Measurements from ENCODE around the gene COL4A3.

DNA sequence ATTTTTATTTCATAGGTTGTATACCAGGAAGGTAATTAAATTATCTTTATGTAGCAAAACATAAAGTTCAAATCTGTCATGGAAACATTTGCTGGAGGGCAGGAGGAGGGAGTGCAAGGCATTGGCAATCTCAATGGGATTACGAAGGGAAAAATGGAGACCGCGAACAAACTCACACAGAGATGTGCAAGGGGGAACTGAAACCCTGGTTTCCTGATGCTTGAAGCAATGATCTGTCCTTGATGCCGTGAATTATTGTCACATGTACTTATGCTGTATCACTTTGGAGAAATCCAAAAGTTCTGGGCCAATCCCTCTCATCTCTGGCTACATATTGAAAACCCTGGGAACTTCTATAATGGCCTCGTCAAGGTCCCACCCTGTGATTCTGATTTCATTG, 95.6 kb downstream of the COL4A3 start:
- TF ChIP-seq, protein P1, sequence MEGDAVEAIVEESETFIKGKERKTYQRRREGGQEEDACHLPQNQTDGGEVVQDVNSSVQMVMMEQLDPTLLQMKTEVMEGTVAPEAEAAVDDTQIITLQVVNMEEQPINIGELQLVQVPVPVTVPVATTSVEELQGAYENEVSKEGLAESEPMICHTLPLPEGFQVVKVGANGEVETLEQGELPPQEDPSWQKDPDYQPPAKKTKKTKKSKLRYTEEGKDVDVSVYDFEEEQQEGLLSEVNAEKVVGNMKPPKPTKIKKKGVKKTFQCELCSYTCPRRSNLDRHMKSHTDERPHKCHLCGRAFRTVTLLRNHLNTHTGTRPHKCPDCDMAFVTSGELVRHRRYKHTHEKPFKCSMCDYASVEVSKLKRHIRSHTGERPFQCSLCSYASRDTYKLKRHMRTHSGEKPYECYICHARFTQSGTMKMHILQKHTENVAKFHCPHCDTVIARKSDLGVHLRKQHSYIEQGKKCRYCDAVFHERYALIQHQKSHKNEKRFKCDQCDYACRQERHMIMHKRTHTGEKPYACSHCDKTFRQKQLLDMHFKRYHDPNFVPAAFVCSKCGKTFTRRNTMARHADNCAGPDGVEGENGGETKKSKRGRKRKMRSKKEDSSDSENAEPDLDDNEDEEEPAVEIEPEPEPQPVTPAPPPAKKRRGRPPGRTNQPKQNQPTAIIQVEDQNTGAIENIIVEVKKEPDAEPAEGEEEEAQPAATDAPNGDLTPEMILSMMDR (IDR thresholded peaks at IDR 0.05) = no peak
- TF ChIP-seq EP300 (IDR thresholded peaks at IDR 0.05; ENCODE audit: low read depth) = no peak
